Measurements from ENCODE around the gene CCDC190. TPM values are rescaled to one million over a fixed set of nuclear protein-coding genes. Genes with fewer than 3 reads are reported as not detected.

The CCDC190 gene
- total and polyA plus RNA-seq, 3 donors from 2014 or later: 0.19 to 1.6 (median 1.2) TPM

DNA sequence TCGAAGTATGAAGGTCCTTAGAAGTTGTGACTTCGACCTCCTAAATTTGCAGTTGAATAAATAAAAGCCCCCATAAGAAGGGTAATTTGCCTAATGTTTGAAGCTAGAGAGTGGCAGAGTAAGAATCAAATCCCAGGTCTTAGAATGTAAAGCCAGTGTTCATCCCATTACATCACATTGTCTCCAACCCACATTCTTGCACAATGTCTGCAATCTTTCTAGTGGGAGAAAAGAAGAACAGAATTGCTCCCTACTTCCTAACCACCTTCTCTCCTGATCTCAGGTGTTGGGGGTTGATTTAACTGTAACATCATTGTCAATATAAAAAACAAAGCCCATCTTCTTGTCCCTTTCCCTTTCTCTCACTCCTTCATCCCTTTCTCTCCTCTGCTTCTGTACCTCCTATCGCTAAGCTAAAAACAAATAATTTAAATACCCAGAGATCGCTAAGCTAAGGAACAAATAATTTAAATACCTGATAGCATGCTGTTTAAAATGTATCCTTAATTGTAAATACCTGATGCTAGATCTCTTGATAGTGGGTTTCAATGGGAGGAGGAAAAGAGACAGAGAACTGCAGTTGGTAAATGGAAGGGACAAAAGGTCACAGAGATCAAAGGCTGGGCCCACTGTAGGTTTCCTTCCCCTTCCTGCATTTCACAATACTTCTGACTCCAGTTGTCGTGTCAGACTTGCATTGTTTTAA, 32.1 kb upstream of the CCDC190 start:
- WGBS, 2 donors: 77 to 82% methylated on average over 5 of the region's 5 CpGs

DNA sequence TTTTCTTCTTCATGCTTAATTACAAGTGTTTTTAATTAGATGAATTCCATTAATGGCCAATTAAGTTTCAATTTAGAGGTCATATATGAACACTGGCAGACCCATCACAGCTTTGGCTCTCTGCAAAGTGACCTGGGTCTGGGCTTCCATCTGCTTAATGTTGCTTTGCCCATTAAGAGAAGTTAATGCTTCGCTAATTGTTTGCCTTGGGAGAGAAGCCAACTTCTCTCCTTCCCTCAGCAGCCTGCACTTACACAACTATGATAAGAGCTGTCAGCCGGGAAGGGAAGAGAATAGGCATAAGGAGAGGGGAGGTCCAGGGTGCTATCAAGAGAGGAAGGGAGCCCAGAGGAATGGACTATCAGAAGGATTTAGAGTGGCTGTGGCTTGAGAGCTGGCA, 29.0 kb upstream of the CCDC190 start:
- Histone ChIP-seq H3K4me3 (no peak overlapping the region), H3K27ac (no peak overlapping the region), H3K4me1 (no peaks in the 10 kb centered on the region), H3K9me3 (no peaks in the 10 kb centered on the region), H3K36me3 (ENCODE audit: low read depth, missing control alignments) (no peaks in the 10 kb centered on the region), H3K27me3 (no peaks in the 10 kb centered on the region)
- DNase-seq: no peak
- 32 to 49% methylated on average over 2 of the region's 2 CpGs for WGBS, 2 donors
- intact Hi-C loops (cut with DNase I; ENCODE audit: low total_unique reads): no loop called here
- no peak for TF ChIP-seq CTCF (IDR thresholded peaks at IDR 0.05)
- no peak for TF ChIP-seq POLR2A (IDR thresholded peaks at IDR 0.05)

More for the DNA sequence above, 32.1 kb upstream of the CCDC190 start:
- Histone ChIP-seq H3K4me3 (no peak overlapping the region), H3K9me3 (no peaks in the 10 kb centered on the region), H3K27me3 (no peaks in the 10 kb centered on the region), H3K4me1 (no peaks in the 10 kb centered on the region), H3K36me3 (ENCODE audit: low read depth, missing control alignments) (no peaks in the 10 kb centered on the region), H3K27ac (no peak overlapping the region)
- intact Hi-C loops (cut with DNase I; ENCODE audit: low total_unique reads): no loop called here
- TF ChIP-seq POLR2A (IDR thresholded peaks at IDR 0.05): no peak
- DNase-seq: no peak

DNA sequence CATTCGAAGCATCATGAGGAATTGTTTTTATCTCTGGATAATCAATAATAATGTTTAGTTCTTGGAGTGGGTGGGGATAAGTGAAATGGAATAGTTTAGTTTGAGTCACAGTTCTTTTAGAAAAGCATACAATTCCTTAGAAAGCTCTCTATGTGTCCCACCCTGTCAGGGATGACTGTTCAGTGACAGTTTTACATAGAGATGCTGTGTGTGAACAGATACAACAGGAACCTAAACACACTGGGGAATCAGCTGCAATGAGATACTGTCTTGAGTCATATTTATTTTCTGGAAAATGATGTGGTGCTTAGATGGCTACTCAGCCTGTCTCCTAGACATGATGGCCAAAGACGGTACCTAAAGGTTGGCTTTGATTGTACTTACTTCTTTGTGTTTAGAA, 25.7 kb upstream of the CCDC190 start:
- intact Hi-C loops (cut with DNase I; ENCODE audit: low total_unique reads): no loop called here
- H3K9me3 ChIP-seq: no peaks in the 10 kb centered on the region
- no peaks in the 10 kb centered on the region for H3K27me3 ChIP-seq
- no peaks in the 10 kb centered on the region for H3K4me1 ChIP-seq
- TF ChIP-seq POLR2A (IDR thresholded peaks at IDR 0.05) (no peak), CTCF (IDR thresholded peaks at IDR 0.05) (no peak)
- DNase-seq: no peak
- H3K4me3 ChIP-seq: no peak overlapping the region
- no peak overlapping the region for H3K27ac ChIP-seq
- WGBS, 2 donors: 94 to 97% methylated on average over 2 of the region's 2 CpGs
- no peaks in the 10 kb centered on the region for H3K36me3 ChIP-seq (ENCODE audit: low read depth, missing control alignments)

DNA sequence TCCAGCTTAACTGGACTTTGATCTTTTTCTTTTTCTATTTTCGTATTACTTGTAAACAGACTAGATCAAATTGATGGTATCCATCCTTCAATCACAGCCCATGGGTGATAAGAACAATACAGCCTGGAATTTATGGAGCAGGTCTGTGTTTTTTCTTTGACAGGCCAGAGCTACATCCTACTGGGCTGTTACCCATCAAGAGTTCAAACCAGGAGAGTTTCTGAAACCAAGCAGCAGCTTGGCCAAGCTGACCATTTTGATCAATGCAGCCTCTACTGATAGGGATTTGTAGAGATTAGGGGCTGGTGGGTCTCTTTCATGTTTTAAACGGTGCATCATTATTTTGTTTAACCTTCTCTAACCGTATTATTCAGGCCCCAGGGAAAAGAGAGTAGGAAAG, 24.3 kb upstream of the CCDC190 start:
- Histone ChIP-seq H3K27me3 (no peaks in the 10 kb centered on the region), H3K4me1 (no peaks in the 10 kb centered on the region), H3K9me3 (no peaks in the 10 kb centered on the region), H3K4me3 (no peak overlapping the region), H3K27ac (no peak overlapping the region), H3K36me3 (ENCODE audit: low read depth, missing control alignments) (no peaks in the 10 kb centered on the region)
- no peak for TF ChIP-seq POLR2A (IDR thresholded peaks at IDR 0.05)
- no peak for TF ChIP-seq CTCF (IDR thresholded peaks at IDR 0.05)
- 35 to 49% methylated on average over 3 of the region's 3 CpGs for WGBS, 2 donors
- DNase-seq: no peak
- intact Hi-C loops (cut with DNase I; ENCODE audit: low total_unique reads): no loop called here

GRCh38 chr1:162884831-162885230, 23.9 kb upstream of the CCDC190 start:
- Histone ChIP-seq H3K4me1 (no peaks in the 10 kb centered on the region), H3K9me3 (no peaks in the 10 kb centered on the region), H3K27me3 (no peaks in the 10 kb centered on the region), H3K4me3 (no peak overlapping the region), H3K27ac (no peak overlapping the region), H3K36me3 (ENCODE audit: low read depth, missing control alignments) (no peaks in the 10 kb centered on the region)
- DNase-seq: no peak
- 77 to 83% methylated on average over 1 of the region's 1 CpG for WGBS, 2 donors
- TF ChIP-seq CTCF (IDR thresholded peaks at IDR 0.05) (no peak), POLR2A (IDR thresholded peaks at IDR 0.05) (no peak)
- intact Hi-C loops (cut with DNase I; ENCODE audit: low total_unique reads): no loop called here
